Chondrocyte (in vitro differentiated cells): ENCODE measurements around the gene MAP3K8. TPM values are rescaled to one million over a fixed set of nuclear protein-coding genes. Genes with fewer than 3 reads are reported as not detected.
"Not testable (repeated sequence)": the region's sequence is repeated elsewhere in the genome, so short reads cannot be mapped to it uniquely, and the experiment has no call there.

Experiments used
- DNase-seq: peaks from one replicate; pipeline ENCODE4 v3.0.0; 2021; ENCODE audit warnings: mixed read lengths, low spot score
- H3K27ac Mint-ChIP-seq: one replicate; pipeline ENCODE4 v1.8.0; 2021; ENCODE audit warnings: mild to moderate bottlenecking, moderate library complexity, mixed read lengths; ENCODE audit not compliant: unreplicated experiment
- H3K27me3 Mint-ChIP-seq: 2 replicates; pipeline ENCODE4 v1.8.0; 2021; ENCODE audit warnings: low read depth, mixed read lengths
- H3K36me3 Mint-ChIP-seq: 2 replicates; pipeline ENCODE4 v1.8.0; 2021; ENCODE audit warnings: low read depth, mixed read lengths
- H3K4me1 Mint-ChIP-seq: 2 replicates; pipeline ENCODE4 v1.8.0; 2021; ENCODE audit warnings: low read depth, mild to moderate bottlenecking, mixed read lengths
- H3K4me3 Mint-ChIP-seq: one replicate; pipeline ENCODE4 v1.8.0; 2021; ENCODE audit warnings: mild to moderate bottlenecking, moderate library complexity, mixed read lengths; ENCODE audit not compliant: unreplicated experiment
- H3K9me3 Mint-ChIP-seq: 2 replicates; pipeline ENCODE4 v1.8.0; 2021; ENCODE audit warnings: low read depth, mixed read lengths
- CTCF ChIP-seq: fragments of 200-600 bp; sonication (generic); IDR thresholded peaks from 2 replicates; pipeline ENCODE4 v1.5.0; 2021; ENCODE audit warnings: antibody characterized with exemption, mild to moderate bottlenecking, moderate library complexity
- total RNA-seq: library from RNA; stranded (reverse); gene quantifications from 3 replicates; pipeline ENCODE4 v1.2.1, GENCODE V29; 2021

MAP3K8 gene
- total RNA-seq, 1 donor from 2014 or later = 9.4 TPM

GRCh38 chr10:30435073-30435422 lies 1.1 kb downstream of the MAP3K8 start:
- Mint-ChIP-seq H3K27me3 (no peaks in the 10 kb centered on the region), H3K4me1 (peaks cover 62% of the 10 kb centered on the region), H3K36me3 (peaks cover 8% of the 10 kb centered on the region), H3K27ac (peak overlapping the region; percentile 94), H3K4me3 (peak overlapping the region; percentile 82), H3K9me3 (no peaks in the 10 kb centered on the region)
- TF ChIP-seq CTCF = no peak
- DNase-seq = no peak

GRCh38 chr10:30435499-30436167 lies 1.6 kb downstream of the MAP3K8 start:
- Mint-ChIP-seq H3K4me1 (peaks cover 62% of the 10 kb centered on the region), H3K27ac (peak overlapping the region; percentile 94)
- DNase-seq = not testable (repeated sequence)

GRCh38 chr10:30436191-30436611 lies 2.2 kb downstream of the MAP3K8 start:
- Mint-ChIP-seq H3K27me3 (no peaks in the 10 kb centered on the region), H3K36me3 (peaks cover 13% of the 10 kb centered on the region), H3K9me3 (no peaks in the 10 kb centered on the region), H3K4me3 (peak overlapping the region; percentile 82), H3K4me1 (peaks cover 62% of the 10 kb centered on the region), H3K27ac (peak overlapping the region; percentile 93)
- TF ChIP-seq CTCF = no peak
- no peak for DNase-seq

More at GRCh38 chr10:30435499-30436167, 1.6 kb downstream of the MAP3K8 start:
- H3K9me3 Mint-ChIP-seq, H3K27me3 Mint-ChIP-seq: not testable (repeated sequence)
- peak overlapping the region; percentile 82 for H3K4me3 Mint-ChIP-seq
- peaks cover 11% of the 10 kb centered on the region for H3K36me3 Mint-ChIP-seq

- Mint-ChIP-seq H3K4me3 (peak overlapping the region; percentile 82), H3K4me1 (peaks cover 57% of the 10 kb centered on the region), H3K9me3 (no peaks in the 10 kb centered on the region), H3K27ac (peak overlapping the region; percentile 93), H3K36me3 (peaks cover 13% of the 10 kb centered on the region), H3K27me3 (no peaks in the 10 kb centered on the region)
- TF ChIP-seq CTCF = no peak
- DNase-seq = no peak
Observed at GRCh38 chr10:30436671-30437030, 2.7 kb downstream of the MAP3K8 start.

- H3K4me1 Mint-ChIP-seq = peaks cover 54% of the 10 kb centered on the region
- no peak for TF ChIP-seq CTCF
- H3K27ac Mint-ChIP-seq = peak overlapping the region; percentile 93
- peak overlapping the region; percentile 82 for H3K4me3 Mint-ChIP-seq
- peaks cover 15% of the 10 kb centered on the region for H3K36me3 Mint-ChIP-seq
- DNase-seq = no peak
- H3K27me3 Mint-ChIP-seq = no peaks in the 10 kb centered on the region
- H3K9me3 Mint-ChIP-seq = no peaks in the 10 kb centered on the region
Observed at GRCh38 chr10:30437031-30437841, 3.3 kb downstream of the MAP3K8 start.
